ENCODE results near the gene SENP6.

- TF ChIP-seq POLR2A (IDR thresholded peaks at IDR 0.05; ENCODE audit: low read length) (no peak), GATA1 (IDR thresholded peaks at IDR 0.05; ENCODE audit: low read depth, low read length) (no peak)
Measured at GRCh38 chr6:75762063-75762462, 160.4 kb downstream of the SENP6 start.
